AG04450 (cell line): ENCODE data around the gene INPP5E. TPM values are rescaled to one million over a fixed set of nuclear protein-coding genes. Genes with fewer than 3 reads are reported as not detected.
"Not testable (repeated sequence)": the region's sequence is repeated elsewhere in the genome, so short reads cannot be mapped to it uniquely, and the experiment has no call there.

ENCODE experiments used
- CTCF ChIA-PET: fragments of 300-600, 350-600 bp; formaldehyde crosslinking; extraction: SDS; loops from one replicate; lab custom pipeline; 2022; ENCODE audit warnings: antibody characterized with exemption, inconsistent platforms; lab: Charles Lee
- POLR2A ChIA-PET: fragments of 350-600 bp; formaldehyde crosslinking; extraction: SDS; loops from one replicate; lab custom pipeline; 2021; ENCODE audit warnings: antibody characterized with exemption, inconsistent platforms; lab: Yijun Ruan, JAX
- DNase-seq: peaks from one replicate; pipeline ENCODE4 v3.0.0-alpha.2; 2011; ENCODE audit warnings: low read depth, low spot score
- H3K27ac ChIP-seq: one replicate; pipeline ENCODE4 v1.5.1; 2012; ENCODE audit warnings: low read depth, low read length, control low read depth
- H3K27me3 ChIP-seq: one replicate; pipeline ENCODE4 v1.6.0; 2012; ENCODE audit warnings: low read length; ENCODE audit not compliant: control insufficient read depth, insufficient read depth
- H3K4me3 ChIP-seq: 2 replicates; pipeline ENCODE4 v1.5.1; 2011; ENCODE audit warnings: mild to moderate bottlenecking, low read depth, low read length, control low read depth
- H3K9me3 ChIP-seq: 2 replicates; pipeline ENCODE4 v1.5.1; 2012; ENCODE audit warnings: low read length; ENCODE audit not compliant: control insufficient read depth, insufficient read depth
- polyA plus RNA-seq: library from polyadenylated mRNA; depleted of rRNA; stranded (reverse); fragments of >200 nt; gene quantifications from 2 replicates; pipeline ENCODE4 v1.2.3, GENCODE V29; 2011
- TF ChIP-seq, protein P1 (sequence below): IDR thresholded peaks from 2 replicates; pipeline ENCODE4 v1.5.1; 2011; ENCODE audit warnings: low read depth, low read length, control low read depth, inconsistent platforms

The INPP5E gene
- polyA plus RNA-seq, 1 experiment, result 4.3 TPM

DNA sequence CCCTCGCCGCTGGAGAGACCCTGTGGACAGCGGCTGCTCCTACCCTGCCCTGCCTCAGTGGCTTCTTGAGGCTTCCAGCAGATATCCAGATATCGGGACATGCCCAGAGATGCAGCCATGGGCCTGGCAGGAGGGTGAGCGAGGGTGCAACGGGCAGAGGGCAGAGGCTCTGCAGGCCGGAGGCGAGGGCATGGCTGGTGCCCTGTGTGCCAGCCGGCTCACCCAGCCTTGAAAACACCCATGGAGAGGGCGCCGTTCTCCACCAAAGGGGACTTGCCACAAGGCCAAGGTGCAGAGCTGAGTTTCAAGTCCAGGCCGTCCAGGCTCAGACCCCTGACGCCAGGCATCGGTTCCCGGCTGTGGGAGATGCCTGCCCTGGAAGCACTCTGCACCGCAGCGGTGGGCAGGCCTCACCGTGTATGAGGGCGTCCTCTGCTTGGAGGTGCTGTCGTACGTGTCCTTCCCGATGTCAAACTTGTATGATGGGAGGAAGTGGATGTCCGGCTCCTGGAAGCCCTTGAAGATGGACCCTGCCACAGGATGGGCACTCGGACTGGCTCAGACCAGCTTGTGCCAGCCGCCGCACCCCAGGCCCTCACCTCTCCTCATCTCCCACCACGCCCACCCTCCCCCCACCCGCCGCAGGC lies 8.9 kb downstream of the INPP5E start:
- ChIA-PET CTCF (no interaction called here), POLR2A (no interaction called here)
- DNase-seq, result no peak
- Histone ChIP-seq H3K27ac (no peak overlapping the region), H3K4me3 (no peak overlapping the region), H3K9me3 (no peaks in the 10 kb centered on the region; the same call in 1 of the 2 replicates), H3K27me3 (no peaks in the 10 kb centered on the region)
- TF ChIP-seq, protein P1, sequence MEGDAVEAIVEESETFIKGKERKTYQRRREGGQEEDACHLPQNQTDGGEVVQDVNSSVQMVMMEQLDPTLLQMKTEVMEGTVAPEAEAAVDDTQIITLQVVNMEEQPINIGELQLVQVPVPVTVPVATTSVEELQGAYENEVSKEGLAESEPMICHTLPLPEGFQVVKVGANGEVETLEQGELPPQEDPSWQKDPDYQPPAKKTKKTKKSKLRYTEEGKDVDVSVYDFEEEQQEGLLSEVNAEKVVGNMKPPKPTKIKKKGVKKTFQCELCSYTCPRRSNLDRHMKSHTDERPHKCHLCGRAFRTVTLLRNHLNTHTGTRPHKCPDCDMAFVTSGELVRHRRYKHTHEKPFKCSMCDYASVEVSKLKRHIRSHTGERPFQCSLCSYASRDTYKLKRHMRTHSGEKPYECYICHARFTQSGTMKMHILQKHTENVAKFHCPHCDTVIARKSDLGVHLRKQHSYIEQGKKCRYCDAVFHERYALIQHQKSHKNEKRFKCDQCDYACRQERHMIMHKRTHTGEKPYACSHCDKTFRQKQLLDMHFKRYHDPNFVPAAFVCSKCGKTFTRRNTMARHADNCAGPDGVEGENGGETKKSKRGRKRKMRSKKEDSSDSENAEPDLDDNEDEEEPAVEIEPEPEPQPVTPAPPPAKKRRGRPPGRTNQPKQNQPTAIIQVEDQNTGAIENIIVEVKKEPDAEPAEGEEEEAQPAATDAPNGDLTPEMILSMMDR, result no peak

DNA sequence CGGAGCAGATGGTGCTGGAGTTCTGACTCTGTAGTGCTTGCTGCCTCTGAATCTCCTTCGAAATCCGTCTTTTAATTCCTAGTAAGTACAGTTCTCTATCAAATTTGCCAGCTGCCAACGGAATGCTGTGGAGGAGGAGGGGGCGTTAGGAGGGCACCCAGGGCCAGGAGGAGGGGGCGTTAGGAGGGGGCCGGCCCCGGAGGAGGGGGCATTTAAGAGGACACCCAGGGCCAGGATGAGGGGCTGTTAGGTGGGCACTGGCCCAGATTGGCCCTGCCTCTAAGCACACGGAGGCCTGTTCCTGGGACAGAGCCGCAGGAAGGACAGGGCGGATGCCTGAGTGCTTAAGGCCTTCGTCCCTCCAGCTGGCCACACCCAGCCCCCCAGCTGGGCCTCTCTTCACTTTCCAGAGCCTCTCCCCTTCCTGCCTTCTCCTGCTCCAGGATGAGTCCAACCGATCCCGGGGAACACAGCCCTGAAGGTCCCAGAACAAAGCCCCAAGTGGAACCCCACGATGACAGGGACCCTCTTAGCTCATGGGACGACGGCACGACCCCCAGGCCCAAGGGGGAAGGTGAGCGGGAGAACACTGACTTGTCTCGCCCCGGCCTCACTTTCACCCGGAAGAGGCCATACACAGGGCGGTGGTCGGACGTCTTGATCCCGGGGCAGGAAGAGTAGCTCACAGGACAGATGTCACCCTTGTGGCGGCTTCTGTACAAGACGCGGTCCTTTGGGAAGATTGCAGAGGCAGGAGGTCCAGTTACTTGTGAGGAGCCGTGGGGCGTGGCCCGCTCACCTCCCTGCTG lies 9.8 kb downstream of the INPP5E start:
- ChIA-PET POLR2A (no interaction called here), CTCF (no interaction called here)
- H3K27me3 ChIP-seq, result no peaks in the 10 kb centered on the region
- TF ChIP-seq, protein P1, result no peak
- H3K4me3 ChIP-seq, result no peak overlapping the region
- no peak overlapping the region for H3K27ac ChIP-seq
- H3K9me3 ChIP-seq, result no peaks in the 10 kb centered on the region
- no peak for DNase-seq

GRCh38 chr9:136429075-136429628 lies 10.5 kb downstream of the INPP5E start:
- TF ChIP-seq, protein P1, result no peak
- ChIA-PET POLR2A (no interaction called here), CTCF (no interaction called here)
- H3K9me3 ChIP-seq, result no peaks in the 10 kb centered on the region
- no peak overlapping the region for H3K27ac ChIP-seq
- no peak overlapping the region for H3K4me3 ChIP-seq
- no peak for DNase-seq
- no peaks in the 10 kb centered on the region for H3K27me3 ChIP-seq

DNA sequence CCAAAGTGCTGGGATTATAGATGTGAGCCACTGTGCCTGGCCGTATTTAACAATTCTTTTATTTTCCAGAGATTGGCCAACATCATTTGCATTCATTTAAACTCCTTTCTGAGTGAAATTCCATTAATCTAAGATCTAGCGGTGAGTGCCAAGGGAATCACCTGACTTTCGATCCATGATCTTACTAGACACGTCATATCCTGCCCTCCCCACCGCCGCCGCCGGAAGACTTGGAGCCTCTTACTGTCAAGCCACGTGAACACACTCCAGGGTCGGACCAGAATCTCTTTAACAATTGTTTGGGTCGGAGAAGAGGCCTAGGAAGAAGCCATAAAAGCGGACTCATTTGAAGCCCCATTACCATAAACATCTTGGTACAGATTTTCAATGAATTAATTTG lies 12.9 kb downstream of the INPP5E start:
- CTCF ChIA-PET, result no interaction called here
- TF ChIP-seq, protein P1, result no peak
- DNase-seq, result no peak
- POLR2A ChIA-PET, result interaction anchor here (0.7 to 0.9 kb wide), 3 partner anchors 9 to 73 kb away, joined by 6 to 12 read pairs (median 7); no protein-coding TSS in a partner anchor
- H3K27ac ChIP-seq, result no peak overlapping the region
- H3K9me3 ChIP-seq, result no peaks in the 10 kb centered on the region; the same call in 1 of the 2 replicates
- no peaks in the 10 kb centered on the region for H3K27me3 ChIP-seq
- no peak overlapping the region for H3K4me3 ChIP-seq

- H3K27me3 ChIP-seq, H3K27ac ChIP-seq, H3K4me3 ChIP-seq, H3K9me3 ChIP-seq, DNase-seq: not testable (repeated sequence)
- ChIA-PET POLR2A (interaction anchor here (1.3 kb wide), 1 partner anchor 17 kb away, joined by 3 read pairs; no protein-coding TSS in a partner anchor), CTCF (interaction anchor here (0.7 kb wide), 1 partner anchor 22 kb away, joined by 3 read pairs; no protein-coding TSS in a partner anchor)
Observed at GRCh38 chr9:136425367-136425766, 14.3 kb downstream of the INPP5E start.
